RWPE1 (cell line): ENCODE results near the gene MALAT1.
A peak's percentile ranks its signal among the peaks of the same experiment; 100 is the strongest.
"Not testable (repeated sequence)": the region's sequence is repeated elsewhere in the genome, so short reads cannot be mapped to it uniquely, and the experiment has no call there.

Experiments used
- CTCF ChIA-PET: fragments of 350-600 bp; sonication (Branson Sonifier 250); formaldehyde crosslinking; extraction: SDS; loops from one replicate; lab custom pipeline; 2021; lab: Yijun Ruan, JAX
- POLR2A ChIA-PET: fragments of 400-600 bp; formaldehyde crosslinking; extraction: SDS; loops from one replicate; lab custom pipeline; 2020; ENCODE audit warnings: antibody characterized with exemption; ENCODE audit not compliant: low non-redundant PET; lab: Yijun Ruan, JAX
- DNase-seq: peaks from one replicate; pipeline ENCODE4 v3.0.0; 2012; ENCODE audit warnings: low spot score
- H3K27ac ChIP-seq: fragments of 450-650 bp; 2 replicates; pipeline ENCODE4 v1.5.1; 2017
- CTCF ChIP-seq: fragments of 450-650 bp; conservative IDR thresholded peaks from 2 replicates; pipeline ENCODE4 v1.5.1; 2017; ENCODE audit warnings: low read depth, mild to moderate bottlenecking

MALAT1 gene

GRCh38 chr11:65516135-65516968 is 17.5 kb downstream of the MALAT1 start:
- no peak for DNase-seq
- H3K27ac ChIP-seq = peak overlapping the region; percentile 40
- TF ChIP-seq CTCF = no peak
- ChIA-PET CTCF (interaction anchor here (1.2 kb wide), 1 partner anchor 32 kb away, joined by 3 read pairs; no protein-coding TSS in a partner anchor), POLR2A (interaction anchor here (0.7 kb wide), 1 partner anchor 41 kb away, joined by 4 read pairs; no protein-coding TSS in a partner anchor)

- POLR2A ChIA-PET, DNase-seq, H3K27ac ChIP-seq: not testable (repeated sequence)
- CTCF ChIA-PET = interaction anchor here (0.6 to 1.0 kb wide), 3 partner anchors 33 to 138 kb away, joined by 3 to 11 read pairs (median 4); no protein-coding TSS in a partner anchor
Measured at GRCh38 chr11:65518941-65519549, 20.2 kb downstream of the MALAT1 start.

- CTCF ChIA-PET, POLR2A ChIA-PET, DNase-seq, H3K27ac ChIP-seq: not testable (repeated sequence)
Measured at GRCh38 chr11:65521777-65522521, 23.1 kb downstream of the MALAT1 start.

GRCh38 chr11:65522718-65523630 is 24.1 kb downstream of the MALAT1 start:
- CTCF ChIA-PET, POLR2A ChIA-PET, DNase-seq, H3K27ac ChIP-seq: not testable (repeated sequence)

GRCh38 chr11:65523631-65523968 is 24.8 kb downstream of the MALAT1 start:
- POLR2A ChIA-PET, DNase-seq, CTCF ChIA-PET, H3K27ac ChIP-seq: not testable (repeated sequence)

- no peak for DNase-seq
- ChIA-PET CTCF (no interaction called here), POLR2A (no interaction called here)
- no peak for TF ChIP-seq CTCF
- H3K27ac ChIP-seq = peak overlapping the region; percentile 77
Measured at GRCh38 chr11:65524014-65524740, 25.3 kb downstream of the MALAT1 start.

GRCh38 chr11:65524741-65525545 is 26.1 kb downstream of the MALAT1 start, which contains the start of gene SCYL1:
Gene SCYL1 (plus strand): TSS chr11:65525083. CDS start chr11:65525154, 71 bp downstream.
- H3K27ac ChIP-seq = peak within 1 kb of the TSS; percentile 77
- DNase-seq = peak; percentile 87
- CTCF ChIA-PET = interaction anchor here (1.1 kb wide), 1 partner anchor 15 kb away, joined by 5 read pairs; no protein-coding TSS in a partner anchor
- no peak for TF ChIP-seq CTCF
- POLR2A ChIA-PET = interaction anchor here (0.5 kb wide), 1 partner anchor 42 kb away, joined by 5 read pairs; no protein-coding TSS in a partner anchor
